Epidermal melanocyte (primary cell): ENCODE measurements around the gene NKPD1.

Experiments used
- DNase-seq: peaks from one replicate; pipeline ENCODE4 v3.0.0; 2011; ENCODE audit warnings: low spot score; ENCODE audit not compliant: insufficient read length

Gene NKPD1

GRCh38 chr19:45118106-45118505 is 42.7 kb downstream of the NKPD1 start:
- no peak for DNase-seq

- DNase-seq: no peak
Measured at GRCh38 chr19:45117671-45118070, 43.1 kb downstream of the NKPD1 start.

GRCh38 chr19:45117167-45117594 is 43.6 kb downstream of the NKPD1 start:
- no peak for DNase-seq

GRCh38 chr19:45115809-45116615 is 44.8 kb downstream of the NKPD1 start:
- no peak for DNase-seq

GRCh38 chr19:45114116-45114515 is 46.7 kb downstream of the NKPD1 start:
- DNase-seq: no peak

- DNase-seq: no peak
Measured at GRCh38 chr19:45113628-45114027, 47.2 kb downstream of the NKPD1 start.

- DNase-seq: no peak
Measured at GRCh38 chr19:45112111-45112827, 48.5 kb downstream of the NKPD1 start.
